IPS DF 19.7 (cell line): Measurements from ENCODE around the gene CBX5.
"Not testable (repeated sequence)": the region's sequence is repeated elsewhere in the genome, so short reads cannot be mapped to it uniquely, and the experiment has no call there.

Experiments used
- DNase-seq: peaks from one replicate; pipeline ENCODE4 v3.0.0-alpha.2; 2013; ENCODE audit warnings: low read depth, low spot score

CBX5 gene

GRCh38 chr12:54197431-54197909 lies 82.5 kb downstream of the CBX5 start:
- no peak for DNase-seq

DNA sequence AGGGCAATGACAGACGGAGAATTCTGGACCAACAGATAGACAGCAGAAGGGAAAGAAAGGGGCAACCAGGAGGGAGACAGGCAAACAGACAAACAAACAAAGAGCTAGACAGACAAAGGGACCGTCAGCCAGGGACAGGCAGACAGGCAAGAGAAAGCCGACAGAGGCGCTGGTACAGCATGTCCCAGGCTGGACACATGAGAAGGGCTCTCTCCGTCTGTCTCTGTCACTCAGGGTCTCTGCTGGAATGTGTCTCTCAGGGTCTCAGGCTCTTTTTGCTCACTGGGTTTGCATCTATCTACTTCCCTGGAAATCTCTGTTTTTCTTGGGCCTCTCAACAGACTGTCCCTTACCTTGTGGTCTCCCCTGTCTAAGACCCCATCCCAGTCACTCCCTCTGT lies 82.9 kb downstream of the CBX5 start:
- DNase-seq, result no peak

DNA sequence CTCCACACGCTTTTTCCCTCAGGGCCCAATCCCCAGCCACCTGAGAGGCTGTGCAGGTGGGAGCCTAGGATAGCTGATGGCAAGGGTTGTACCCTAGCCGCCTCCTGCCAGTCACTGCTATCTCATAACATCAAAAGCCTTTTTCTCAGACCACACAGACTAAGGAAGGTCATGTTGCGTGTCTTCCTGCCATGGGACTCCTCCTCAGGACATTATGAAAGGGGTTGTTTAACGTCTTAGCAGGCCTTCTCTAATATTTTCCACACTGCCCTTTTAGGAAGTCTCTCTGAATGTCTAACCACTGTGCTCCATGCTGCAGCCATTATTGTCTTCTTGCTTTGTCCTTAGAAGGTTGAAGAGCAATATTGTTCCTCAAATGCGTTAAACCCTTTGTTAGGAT lies 83.5 kb downstream of the CBX5 start:
- DNase-seq, result no peak

DNA sequence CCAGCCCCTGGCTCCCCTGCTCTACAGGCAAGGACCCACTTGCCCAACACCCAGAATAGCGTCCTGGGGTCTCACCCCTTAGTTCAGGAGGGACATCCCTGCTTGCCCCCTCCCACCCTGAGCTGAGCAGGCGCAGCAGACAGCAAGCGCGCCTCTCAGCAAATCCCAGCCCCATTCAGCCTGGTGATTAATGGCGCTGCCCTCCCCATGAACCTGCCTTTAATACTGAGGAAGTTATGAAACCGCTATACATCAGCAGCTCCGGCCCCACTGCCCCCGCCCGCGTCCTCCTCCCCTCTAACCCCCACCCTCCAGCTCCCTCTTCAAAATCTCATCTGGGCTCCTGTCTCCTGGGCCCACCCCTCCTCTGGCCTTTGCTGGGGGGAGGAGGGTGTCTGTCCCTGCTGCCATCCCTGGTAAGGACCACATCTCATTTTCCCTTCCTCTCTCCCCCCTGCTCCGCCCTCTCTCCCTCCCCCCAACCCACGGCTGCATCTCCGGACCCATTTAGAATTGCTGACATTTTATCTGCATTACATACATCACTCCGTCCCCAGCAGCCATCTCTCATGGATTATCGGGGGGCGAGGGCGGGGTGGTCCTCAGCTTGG lies 84.1 kb downstream of the CBX5 start:
- no peak for DNase-seq

GRCh38 chr12:54195080-54195736 lies 84.7 kb downstream of the CBX5 start:
- DNase-seq, result no peak

GRCh38 chr12:54194611-54195010 lies 85.3 kb downstream of the CBX5 start:
- DNase-seq, result not testable (repeated sequence)

- no peak for DNase-seq
Observed at GRCh38 chr12:54193434-54193833, 86.5 kb downstream of the CBX5 start.

DNA sequence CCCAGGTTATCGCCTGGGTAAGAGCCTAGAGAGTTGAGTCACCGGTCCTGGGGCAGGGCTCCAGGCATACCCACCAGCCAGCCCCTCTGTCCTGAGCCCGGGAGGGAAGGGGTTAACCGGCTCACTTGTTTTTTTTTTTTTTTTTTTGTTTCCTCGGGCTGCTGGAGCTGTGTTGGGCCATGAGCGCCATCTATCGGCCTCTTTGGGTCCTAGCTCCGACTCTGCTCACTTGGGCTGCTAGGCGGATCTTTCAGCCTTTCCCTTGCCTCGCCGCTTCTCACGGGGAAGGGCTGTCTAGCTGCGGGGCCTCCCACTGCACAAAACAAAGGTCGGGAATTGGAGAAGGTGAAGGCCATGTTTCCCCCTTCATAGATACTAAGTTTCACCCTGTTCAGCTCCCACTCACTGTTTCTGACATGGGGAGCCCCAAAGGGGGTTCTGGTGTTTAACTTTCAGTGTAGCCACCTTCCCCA lies 88.3 kb downstream of the CBX5 start:
- no peak for DNase-seq

DNA sequence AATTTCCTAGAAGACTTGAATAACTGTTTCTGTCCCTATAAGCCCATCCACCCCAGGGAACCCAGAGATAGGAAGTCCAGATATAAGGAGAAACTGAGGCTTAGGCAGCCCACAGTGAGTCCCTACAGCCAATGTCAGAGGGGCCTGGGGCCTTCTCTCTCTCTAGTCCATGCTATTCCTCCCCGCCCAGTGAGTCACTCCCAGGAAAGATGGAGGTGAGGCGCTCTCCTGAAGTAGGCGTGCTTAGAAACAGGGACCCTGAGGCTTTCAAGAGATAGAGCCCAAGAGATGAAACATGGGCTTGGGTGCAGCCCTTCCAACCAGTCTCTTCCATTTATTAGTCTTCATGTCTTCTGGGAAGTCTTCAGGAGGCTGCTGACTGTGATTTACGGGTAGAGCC lies 88.8 kb downstream of the CBX5 start:
- DNase-seq, result no peak

DNA sequence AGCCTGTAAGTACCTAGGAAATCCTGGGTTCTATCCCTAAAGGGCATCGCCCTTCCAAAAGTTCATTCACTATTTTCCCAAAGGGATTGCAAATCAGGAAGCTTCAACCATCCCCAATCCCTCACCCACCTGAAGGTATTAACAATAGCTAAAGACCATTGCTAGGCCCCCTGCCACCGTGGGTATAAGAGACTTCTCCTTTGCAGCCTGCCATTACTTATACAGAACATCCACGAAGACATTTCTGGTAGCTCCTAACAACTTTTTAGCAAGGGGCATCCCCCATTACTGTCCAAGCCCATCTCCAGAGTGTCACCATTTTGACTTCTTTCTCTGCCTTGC lies 90.8 kb downstream of the CBX5 start:
- DNase-seq, result no peak

DNA sequence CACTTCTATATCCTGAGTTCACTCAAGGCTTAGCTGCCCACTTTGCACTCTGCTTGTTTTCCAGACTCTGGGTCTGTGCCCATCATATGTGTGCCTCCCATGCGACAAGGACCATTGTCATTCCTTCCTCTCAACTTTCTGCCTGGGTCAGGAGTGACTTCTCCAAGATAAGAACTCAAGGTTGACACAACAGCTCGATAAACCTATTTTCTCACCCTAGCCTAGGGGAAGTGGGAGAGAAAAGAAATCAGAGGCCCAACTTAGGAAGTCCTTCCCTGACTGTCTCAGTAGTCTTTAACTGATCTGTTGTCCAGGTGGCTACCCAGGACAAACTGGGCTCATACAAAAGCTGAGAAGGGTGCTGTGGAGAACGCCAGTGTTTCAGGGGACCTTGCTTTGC lies 92.8 kb downstream of the CBX5 start:
- DNase-seq, result no peak

GRCh38 chr12:54185919-54186318 lies 94.0 kb downstream of the CBX5 start:
- DNase-seq, result no peak

DNA sequence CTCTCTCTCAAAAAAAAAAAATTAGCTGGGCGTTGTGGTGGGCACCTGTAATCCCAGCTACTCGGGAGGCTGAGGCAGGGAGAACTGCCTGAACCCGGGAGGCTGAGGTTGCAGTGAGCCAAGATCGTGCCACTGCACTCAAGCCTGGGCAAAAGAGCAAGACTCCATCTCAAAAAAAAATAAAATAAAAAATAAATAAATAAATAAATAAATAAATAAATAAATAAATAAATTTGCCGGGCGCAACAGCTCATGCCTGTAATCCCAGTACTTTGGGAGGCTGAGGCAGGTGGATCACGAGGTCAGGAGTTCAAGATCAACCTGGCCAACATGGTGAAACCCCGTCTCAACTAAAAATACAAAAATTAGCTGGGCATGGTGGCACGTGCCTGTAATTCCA lies 94.6 kb downstream of the CBX5 start:
- DNase-seq, result not testable (repeated sequence)

DNA sequence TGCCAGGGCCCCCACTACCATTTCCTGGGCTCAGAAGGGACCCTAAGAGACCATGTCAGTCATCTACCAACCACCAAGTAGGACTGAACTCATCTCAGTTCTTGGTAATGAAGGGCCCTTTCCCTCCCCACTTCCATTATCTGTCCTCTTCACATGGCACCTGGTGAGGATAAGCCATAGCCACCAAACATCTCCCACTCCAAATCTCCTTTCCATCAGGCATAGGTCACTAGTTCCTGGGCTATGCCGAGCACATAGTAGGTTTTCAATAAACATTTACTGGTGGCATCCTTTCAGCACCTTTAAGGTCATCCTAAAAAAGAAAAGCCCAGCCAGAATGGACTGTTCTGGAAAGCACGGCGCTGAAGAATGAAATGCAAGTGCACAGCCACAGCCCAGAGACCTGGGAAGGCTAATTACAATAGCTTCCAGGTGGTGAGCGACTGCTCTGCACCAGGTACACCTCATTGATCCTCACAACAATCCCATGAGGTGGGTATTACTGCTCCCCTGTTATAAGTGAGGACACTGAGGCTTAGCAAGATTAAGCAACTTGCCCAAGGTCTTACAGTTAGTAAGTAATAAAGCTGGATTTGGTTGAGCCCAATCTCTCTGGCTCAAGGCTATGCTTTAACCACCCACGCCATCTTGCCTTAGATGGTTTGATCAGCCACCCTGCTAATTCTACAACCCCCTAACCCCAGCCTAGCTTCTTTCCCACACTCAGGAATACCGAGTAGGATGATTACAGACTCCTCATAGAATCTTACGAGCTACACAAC lies 95.7 kb downstream of the CBX5 start:
- DNase-seq, result no peak

- no peak for DNase-seq
Observed at GRCh38 chr12:54182981-54183380, 96.9 kb downstream of the CBX5 start.

- DNase-seq, result no peak
Observed at GRCh38 chr12:54182086-54182485, 97.8 kb downstream of the CBX5 start.
